Measurements from ENCODE around the gene FCER1A. TPM values are rescaled to one million over a fixed set of nuclear protein-coding genes. Genes with fewer than 3 reads are reported as not detected.

Gene FCER1A
- under 1 TPM; 0.23 to 0.82 (median 0.53) TPM for polyA plus RNA-seq (ENCODE audit: insufficient read length in 4 of 4)

DNA sequence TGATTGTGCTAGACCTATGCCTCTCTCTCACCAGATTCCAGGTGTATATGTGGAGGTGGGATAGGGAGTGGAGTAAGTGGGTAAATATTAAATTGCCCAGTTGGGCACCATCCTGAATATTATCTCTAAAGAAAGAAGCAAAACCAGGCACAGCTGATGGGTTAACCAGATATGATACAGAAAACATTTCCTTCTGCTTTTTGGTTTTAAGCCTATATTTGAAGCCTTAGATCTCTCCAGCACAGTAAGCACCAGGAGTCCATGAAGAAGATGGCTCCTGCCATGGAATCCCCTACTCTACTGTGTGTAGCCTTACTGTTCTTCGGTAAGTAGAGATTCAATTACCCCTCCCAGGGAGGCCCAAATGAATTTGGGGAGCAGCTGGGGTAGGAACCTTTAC lies at the start of gene FCER1A:
Gene FCER1A (plus strand): TSS at position 242 of the 400 bp plus-strand sequence. CDS start 29 bp downstream, at position 271.
- no peak for DNase-seq (ENCODE audit: low read depth in 4 of 4, low spot score in 3 of 4)

DNA sequence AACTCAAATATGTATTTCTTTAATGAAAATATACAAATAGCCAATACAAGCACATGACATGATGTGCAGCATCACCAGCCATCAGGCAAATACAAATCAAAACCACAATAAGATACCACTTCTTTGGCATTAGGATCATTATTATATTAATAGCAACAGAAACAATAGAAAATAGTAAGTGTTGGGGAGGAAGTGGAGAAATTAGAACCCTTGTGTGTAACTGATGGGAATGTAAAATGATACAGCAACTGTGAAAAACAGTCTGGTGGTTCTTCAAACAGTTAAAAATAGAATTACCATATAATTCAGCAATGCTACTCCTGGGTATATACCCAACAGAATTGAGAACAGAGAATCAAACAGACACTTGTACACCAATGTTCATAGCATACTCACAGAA lies 40.8 kb upstream of the FCER1A start:
- DNase-seq (ENCODE audit: low read depth in 4 of 4, low spot score in 3 of 4): no peak

DNA sequence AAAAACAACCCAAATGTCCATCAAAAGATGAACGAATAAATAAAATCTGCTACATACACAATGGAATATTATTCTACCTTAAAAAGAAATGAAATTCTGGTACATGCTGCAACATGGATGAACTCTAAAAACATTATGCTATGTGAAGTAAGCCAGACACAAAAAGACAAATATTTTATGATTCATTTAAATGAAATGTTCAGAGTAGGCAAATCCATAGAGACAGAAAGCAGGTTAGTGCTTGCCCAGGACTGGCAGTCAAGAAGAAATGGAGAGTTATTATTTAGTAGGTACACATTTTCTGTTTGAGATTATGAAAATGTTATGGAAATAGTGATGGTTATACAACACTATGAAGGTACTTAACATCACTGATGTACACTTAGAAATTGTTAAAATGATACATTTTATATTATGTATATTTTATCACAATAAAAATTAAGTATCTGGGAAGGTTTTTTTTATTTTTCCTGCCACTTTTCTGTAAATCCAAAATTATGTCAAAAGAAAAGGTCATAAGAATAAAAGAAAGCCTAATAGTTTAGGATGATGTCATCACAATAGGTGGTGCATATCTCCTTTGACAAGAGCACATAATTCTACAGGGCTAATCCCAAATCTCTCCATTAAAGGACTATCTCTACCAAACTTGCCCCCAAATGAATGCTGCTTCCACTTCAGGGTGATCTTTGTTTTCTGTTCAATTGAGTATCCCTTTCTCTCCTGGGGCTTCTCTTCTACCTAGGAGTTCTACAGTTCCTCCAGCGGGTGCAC lies 40.2 kb upstream of the FCER1A start:
- DNase-seq (ENCODE audit: low read depth in 4 of 4, low spot score in 3 of 4): no peak

DNA sequence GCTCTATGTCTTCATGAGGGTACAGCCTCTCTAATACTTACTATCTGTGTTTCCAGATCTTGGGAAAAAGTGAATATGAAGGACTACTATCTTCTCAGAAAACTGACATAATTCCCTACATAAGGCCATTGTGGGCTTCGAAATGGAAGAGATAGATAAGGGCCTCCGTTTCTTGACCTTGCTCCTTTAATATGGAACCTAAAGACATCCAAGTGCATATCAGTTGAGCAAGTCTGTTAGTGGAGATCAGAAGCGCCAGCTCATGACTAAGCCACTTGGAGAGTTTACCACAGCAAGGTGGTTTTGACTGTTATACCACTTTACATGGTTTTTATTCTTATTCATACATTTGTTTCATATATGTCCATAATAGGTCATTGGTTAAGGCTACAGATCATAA lies 35.3 kb upstream of the FCER1A start:
- DNase-seq (ENCODE audit: low read depth in 4 of 4, low spot score in 3 of 4): no peak

DNA sequence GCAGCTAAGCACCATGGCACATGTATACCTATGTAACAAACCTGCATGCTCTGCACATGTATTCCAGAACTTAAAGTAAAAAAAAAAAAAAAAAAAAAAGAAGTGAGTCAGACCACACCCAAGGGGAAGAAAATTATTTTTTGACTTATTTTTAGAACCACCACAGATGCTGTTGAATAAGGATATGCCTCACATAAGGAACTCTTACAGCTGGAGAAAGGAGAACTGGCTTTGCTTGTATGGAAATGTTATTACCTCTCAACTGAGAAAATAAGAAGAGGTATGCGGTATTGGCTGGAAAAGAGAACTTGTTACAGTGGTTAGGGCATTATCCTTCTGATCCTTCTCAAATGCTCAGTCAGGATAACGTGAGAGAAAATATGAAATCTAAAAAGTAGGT lies 27.5 kb upstream of the FCER1A start:
- DNase-seq (ENCODE audit: low read depth in 4 of 4, low spot score in 3 of 4): no peak

DNA sequence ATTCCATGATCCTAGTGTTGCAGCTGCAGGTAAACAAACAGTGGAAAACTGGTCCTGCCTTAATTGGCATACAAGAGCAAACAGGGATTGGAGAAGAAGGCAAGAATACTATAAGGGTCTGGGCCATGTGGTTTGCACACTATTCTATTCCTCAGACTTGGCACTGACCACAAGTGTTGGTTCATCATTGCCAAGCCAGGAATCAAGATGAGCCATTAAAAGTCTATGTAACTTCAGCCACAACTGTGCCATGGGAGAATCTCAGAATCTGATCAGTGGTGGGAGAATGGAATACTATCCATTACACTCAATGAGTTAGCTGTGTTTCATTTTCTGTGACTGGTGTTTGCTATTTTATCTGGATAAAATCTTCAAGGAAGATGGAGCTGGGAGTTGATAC lies 26.2 kb upstream of the FCER1A start:
- DNase-seq (ENCODE audit: low read depth in 4 of 4, low spot score in 3 of 4): no peak

DNA sequence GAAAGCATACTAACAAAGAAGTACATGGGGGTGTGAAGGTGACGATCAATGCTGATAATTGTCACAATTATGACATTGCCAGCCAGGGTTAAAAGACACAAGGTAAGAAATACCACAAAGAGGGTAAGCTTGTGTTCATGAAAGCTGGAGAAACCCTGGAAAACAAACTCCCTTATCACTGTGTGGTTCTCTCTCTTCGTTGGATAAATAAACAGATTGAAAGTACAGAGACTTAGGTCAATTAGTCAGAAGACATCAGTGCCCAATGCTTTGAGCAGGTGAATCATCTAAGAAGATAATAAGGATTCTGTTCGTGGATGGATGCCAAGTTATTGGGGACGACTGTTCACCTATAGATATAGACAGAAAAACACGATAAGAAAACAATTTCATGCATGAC lies 22.4 kb upstream of the FCER1A start:
- DNase-seq (ENCODE audit: low read depth in 4 of 4, low spot score in 3 of 4): no peak

DNA sequence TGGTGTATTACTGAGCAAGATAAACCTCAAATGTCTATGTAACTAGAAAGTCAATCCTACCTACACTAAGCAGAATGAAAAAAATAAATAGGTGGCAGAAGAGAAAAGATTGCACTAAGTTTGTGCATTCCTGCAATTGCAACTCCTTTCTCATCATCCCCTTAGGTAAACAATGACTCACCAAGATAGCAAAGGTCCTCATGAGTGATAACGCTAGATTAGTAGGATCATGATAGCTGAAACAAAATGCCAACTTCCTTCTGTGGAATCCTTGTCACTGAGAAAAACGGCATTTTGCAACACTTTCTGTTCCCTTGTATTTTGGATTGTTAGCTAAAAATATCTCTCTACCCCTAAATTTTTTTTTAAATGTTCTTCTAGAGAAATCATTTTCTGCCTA lies 20.0 kb upstream of the FCER1A start:
- no peak for DNase-seq (ENCODE audit: low read depth in 4 of 4, low spot score in 3 of 4)

DNA sequence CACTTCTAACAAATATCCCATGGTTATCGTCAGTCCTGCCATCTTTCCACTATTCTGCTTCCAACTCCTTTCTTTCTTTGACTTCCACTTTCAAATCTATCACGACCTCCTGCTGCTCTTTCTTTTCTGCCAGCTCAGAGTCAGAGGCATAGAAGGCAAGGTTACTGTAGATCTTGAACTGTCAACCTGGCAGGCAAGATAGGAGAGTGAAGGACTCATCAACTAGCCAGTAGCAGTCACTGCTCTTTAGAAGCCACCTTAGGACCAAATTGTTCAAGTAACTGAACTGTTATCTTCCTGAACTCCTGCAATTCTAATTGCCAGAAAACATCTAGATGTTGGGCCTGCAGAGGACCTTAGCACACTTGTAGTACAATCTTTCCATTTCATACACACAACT lies 13.1 kb upstream of the FCER1A start:
- no peak for DNase-seq (ENCODE audit: low read depth in 4 of 4, low spot score in 3 of 4)

DNA sequence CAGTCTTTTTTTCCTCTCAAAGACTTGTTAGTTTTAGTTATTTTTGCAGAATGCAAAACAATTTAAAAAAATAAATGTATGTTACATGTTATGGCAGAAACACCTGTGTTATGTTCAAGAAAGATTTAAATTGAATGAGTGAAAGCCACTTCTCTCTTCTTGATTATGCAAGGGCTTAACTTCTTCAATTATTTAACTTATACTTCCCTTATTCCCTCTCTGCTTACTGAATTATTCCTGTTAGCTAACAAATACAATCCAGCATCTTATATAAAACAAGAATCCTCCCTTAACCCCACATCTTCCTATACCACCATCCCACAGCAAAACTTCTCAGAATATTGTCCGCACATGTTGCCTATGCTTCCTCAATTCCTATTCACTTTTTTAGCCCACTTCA lies 10.7 kb upstream of the FCER1A start:
- no peak for DNase-seq (ENCODE audit: low read depth in 4 of 4, low spot score in 3 of 4)

DNA sequence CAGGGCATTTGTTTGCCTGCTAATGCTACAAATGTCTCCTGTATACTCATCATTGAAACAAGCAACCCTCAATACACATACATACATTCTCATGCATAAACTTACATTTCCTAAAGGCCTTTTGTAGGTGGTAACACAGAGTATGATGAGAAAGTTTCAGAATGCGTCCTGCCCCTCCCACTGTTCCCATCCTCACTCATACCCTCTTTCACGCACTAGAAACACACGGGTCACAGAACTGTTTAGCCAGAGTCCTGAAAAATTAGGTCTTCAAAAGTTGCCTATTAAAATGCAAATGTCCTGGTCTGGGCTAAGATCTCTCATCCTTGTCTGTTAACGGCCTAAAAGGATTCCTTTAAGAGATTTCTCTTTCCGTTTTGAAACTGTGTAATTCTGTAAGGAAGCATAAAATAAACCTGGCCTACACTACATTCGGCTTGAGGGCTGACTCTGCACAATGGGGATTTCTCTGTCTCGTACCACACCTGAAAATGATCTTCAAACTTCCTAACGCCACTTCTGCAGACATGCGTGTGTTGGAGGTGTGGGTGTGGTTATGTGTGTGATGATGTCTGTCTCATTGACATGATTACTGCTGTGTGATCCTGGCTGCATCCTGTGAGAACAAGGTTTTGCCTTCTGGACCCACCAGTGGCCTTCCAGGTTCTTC lies 5.3 kb upstream of the FCER1A start:
- DNase-seq (ENCODE audit: low read depth in 4 of 4, low spot score in 3 of 4): no peak

DNA sequence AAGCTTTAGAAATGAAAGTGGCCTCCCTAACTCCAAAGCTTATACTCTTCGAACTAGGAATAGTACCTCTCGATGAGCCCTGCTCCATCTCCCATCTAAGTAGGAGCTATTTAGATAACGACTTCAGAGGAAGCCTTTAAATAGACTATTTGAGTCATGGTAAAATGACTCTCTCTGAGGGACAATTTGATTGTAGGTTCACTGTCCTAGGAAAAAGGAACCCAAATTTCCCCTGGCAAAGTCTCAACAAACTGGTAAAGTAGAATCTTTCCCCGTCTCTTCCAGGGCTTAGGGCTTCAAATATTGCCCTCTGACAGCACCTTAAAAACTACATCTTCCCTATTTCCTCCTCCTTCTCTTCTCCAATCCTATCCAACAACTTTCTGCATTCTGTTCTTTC lies 2.0 kb upstream of the FCER1A start:
- DNase-seq (ENCODE audit: low read depth in 4 of 4, low spot score in 3 of 4): no peak

DNA sequence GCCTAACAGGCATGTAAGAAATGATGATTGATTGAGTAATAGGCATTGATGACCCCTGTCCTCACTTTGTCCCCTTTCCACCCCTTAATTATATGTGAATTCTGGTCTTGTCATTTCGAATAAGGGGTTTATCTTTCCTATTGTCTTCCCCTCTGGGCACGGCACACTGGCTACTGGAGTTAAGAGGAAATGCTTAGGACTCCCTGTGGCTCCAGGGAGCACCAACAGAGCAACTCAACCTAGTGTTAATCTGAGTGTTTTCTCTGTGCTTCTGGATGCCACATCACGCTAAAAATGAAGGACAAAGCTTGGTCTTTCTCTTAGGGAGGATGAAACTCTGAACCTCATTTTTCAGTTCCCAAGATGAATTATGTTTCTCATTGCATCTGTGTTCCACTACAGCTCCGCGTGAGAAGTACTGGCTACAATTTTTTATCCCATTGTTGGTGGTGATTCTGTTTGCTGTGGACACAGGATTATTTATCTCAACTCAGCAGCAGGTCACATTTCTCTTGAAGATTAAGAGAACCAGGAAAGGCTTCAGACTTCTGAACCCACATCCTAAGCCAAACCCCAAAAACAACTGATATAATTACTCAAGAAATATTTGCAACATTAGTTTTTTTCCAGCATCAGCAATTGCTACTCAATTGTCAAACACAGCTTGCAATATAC lies 5.3 kb downstream of the FCER1A start:
- DNase-seq (ENCODE audit: low read depth in 4 of 4, low spot score in 3 of 4): no peak

DNA sequence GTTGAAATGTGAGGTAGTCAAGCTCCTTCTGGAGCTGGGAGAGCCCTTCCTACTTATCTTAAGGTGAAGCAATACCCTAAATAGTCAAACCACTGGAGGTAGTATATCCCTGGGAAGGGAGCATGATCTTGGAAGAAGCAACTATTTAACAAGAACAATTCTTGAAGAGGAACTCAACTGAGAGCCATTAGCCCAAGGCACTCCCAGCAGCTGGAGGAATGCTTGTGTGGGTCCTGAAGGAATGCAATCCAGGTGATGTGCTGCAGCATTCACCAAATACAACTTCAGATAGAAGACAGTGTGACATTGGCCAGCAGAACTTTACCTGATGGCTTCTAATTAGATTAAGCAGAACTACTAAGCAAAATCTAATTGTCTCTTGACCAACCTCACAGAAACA lies 9.5 kb downstream of the FCER1A start:
- DNase-seq (ENCODE audit: low read depth in 4 of 4, low spot score in 3 of 4): no peak

DNA sequence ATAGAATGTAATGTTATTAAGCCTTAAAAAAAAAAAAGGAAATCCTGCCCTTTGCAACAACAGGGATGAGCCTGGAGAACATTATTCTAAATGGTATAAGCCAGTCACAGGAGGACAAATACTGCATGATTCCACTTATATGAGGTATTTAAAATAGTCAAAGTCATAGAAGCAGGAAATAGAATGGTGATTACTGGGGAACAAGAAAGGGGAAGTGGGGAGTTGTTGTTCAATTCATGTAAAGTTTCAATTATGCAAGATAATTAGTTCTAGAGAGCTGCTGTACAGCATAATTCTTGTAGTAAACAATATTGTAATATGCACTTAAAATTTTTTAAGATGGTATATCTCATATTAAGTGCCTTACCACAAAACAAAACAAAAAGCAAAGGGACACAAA lies 13.2 kb downstream of the FCER1A start:
- no peak for DNase-seq (ENCODE audit: low read depth in 4 of 4, low spot score in 3 of 4)

DNA sequence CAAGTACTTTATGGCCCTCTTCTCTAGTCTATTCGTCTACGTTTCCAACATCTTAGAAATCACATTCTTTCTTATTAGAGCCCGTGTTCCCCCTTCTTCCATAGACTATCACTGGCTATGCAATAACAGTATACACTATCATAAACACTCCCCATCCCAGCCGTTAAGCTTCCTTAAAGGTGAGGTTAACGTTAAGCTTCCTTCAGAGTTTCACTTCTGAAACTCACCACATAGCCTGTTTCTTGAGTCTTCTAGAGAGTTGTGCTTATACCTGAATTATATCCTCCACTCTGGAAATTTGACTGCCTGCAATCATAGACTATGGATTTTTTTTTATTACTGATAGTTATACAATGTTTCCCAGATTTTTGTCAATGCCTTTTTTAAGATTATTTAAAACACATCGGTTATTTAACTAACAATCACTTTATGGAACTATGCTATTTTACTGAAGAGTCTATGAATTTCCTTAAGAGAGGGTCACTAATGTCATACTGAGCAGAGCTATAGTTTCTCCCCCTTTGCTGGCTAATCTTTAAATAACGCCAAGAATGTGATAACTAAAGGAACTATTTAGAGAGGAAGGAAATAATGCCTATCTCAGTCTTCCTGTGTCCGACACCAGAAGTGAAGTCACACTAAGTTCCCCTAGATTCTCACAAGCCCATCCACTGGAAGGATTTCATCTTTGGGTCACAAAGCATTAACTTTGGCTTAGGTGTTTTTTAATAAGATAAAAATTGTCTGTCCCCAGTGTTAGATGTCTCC lies 16.8 kb downstream of the FCER1A start:
- DNase-seq (ENCODE audit: low read depth in 4 of 4, low spot score in 3 of 4): no peak

DNA sequence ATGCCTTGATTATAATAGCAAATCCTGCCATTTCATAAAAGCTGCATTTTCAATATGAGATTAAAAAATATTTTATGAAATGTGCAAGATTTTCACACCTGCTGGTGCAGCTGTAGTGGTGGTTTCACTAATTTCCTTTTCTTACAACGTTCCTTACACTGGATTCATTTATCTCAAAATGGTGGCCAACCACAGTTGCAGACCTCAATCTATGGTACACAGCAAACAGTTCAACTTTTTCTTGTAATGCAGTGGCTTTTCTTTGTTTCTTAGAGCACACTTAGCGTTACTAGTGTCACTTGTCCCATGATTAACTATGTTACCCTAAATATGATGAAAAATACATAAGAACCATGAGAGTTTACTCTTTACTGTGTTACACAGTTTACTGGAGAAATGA lies 32.7 kb downstream of the FCER1A start:
- DNase-seq (ENCODE audit: low read depth in 4 of 4, low spot score in 3 of 4): no peak

DNA sequence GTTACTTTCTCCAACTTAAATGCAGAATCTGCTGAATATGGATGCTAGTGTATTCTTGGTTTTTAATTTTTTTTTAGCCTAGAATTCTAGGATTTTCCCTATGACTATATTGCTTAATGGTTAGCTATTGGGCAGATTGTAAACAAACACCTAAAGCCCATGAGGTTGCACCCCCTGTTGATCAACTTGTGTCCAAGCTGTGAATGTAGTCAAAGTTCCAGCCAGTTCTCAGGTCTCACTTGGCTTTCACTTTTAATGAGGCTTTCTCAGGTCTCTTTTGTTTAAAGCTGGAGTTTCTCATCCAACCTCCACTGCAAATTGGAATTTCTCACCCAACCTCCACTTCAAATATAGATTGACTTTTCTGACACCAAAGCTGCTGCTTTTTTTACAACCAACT lies 35.9 kb downstream of the FCER1A start:
- DNase-seq (ENCODE audit: low read depth in 4 of 4, low spot score in 3 of 4): no peak

DNA sequence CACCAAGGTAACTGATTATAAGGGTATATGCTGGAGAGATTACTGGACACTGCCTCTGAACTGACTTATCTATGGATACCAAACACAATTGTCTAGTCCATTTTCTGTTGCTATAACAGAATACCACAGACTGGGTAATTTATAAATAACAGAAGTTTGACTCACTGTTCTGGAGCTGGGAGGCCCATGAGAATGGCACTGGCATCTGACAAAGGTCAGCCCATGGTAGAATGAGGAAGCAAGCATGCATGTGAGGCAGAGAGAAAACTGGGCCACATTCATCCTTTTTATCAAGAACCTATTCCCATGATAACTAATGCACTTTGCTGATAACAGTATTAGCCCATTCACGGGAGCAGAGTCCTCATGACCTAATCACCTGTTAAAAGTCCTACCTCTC lies 37.4 kb downstream of the FCER1A start:
- DNase-seq (ENCODE audit: low read depth in 4 of 4, low spot score in 3 of 4): no peak

DNA sequence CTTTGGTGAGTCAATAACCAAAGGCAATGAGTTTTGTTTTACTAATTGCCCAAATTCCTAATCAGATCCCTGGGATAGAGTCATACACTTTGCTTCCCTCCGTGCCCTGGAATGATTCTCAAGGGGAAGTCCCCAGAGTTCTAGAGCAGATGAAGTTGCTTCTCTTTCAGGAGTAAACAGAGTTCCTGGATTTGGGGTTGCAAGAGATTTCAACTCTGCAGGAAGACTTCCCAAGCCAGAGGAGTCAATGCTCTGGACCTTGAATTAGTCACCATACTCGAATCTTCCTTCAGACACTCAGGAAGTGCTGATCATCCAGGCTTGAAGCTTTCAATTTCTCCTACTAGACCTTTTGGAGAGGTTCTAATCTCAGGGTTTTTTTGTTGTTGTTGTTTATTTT lies 39.6 kb downstream of the FCER1A start:
- no peak for DNase-seq (ENCODE audit: low read depth in 4 of 4, low spot score in 3 of 4)

DNA sequence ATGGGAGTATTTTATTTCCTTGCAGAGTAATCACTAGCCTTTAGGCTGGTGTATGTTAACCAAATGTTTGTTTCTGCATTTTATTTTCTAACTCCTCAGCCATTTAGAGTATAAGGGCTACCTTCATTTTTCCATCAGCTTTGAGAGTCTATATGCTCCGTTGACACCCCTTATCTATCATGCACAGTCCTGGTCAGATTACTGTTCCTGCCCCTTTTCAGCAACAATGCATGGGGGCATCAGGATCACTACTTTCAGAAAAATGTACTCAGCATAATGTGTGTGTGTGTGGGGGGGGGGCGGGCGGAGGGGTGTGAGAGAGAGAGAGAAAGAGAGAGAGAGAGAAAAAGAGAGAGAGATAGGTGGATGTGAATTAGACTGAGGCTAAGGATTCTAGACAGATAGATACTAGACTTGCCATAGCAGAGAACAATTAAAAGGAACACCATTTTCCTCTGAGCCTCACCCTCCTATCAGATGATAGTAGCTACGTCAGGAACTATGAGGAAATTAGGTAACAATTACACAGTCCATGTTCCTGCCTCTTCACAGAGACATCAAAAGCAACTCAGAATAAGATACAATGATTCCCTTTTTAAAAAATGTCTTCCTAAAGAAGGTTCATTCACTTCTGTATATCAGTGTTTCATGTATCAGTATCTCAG lies 40.8 kb downstream of the FCER1A start:
- DNase-seq (ENCODE audit: low read depth in 4 of 4, low spot score in 3 of 4): no peak
